PFSK-1 (cell line): ENCODE measurements around the gene ACSM3.

Source experiments
- FOXP2 ChIP-seq: optimal IDR thresholded peaks from 2 replicates; pipeline ENCODE3; 2011; ENCODE audit warnings: borderline replicate concordance, control low read depth, inconsistent platforms; ENCODE audit not compliant: insufficient read depth; ENCODE audit errors: extremely low read length, extremely low read depth
- POLR2AphosphoS5 ChIP-seq: IDR thresholded peaks from 2 replicates; pipeline ENCODE4 v1.6.1; 2012; ENCODE audit warnings: low read depth, mild to moderate bottlenecking, control low read depth, low read length, moderate library complexity
- REST ChIP-seq, 2 experiments: IDR thresholded peaks; 2 replicates each; pipeline versions ENCODE4 v1.6.1 to v1.8.0; 2011 to 2012; ENCODE audit warnings: low read depth in 2 of 2, low read length in 2 of 2, control low read depth in 1 of 2, inconsistent platforms in 1 of 2, mild to moderate bottlenecking in 1 of 2, moderate library complexity in 1 of 2; ENCODE audit not compliant: insufficient read depth in 1 of 2
- SIN3A ChIP-seq: IDR thresholded peaks from 2 replicates; pipeline ENCODE4 v1.6.1; 2012; ENCODE audit warnings: mild to moderate bottlenecking, low read length, moderate library complexity, borderline replicate concordance; ENCODE audit not compliant: insufficient read depth
- TAF1 ChIP-seq: IDR thresholded peaks from 2 replicates; pipeline ENCODE4 v1.6.1; 2012; ENCODE audit warnings: low read length, control low read depth, borderline replicate concordance; ENCODE audit not compliant: insufficient read depth

ACSM3 gene

GRCh38 chr16:20740007-20740883 is 23.6 kb upstream of the ACSM3 start:
- no peak for TF ChIP-seq SIN3A
- no peak for TF ChIP-seq FOXP2
- no peak for TF ChIP-seq REST (IDR thresholded peaks at IDR 0.05; ENCODE audit: insufficient read depth in 1 of 2, low read depth in 2 of 2, low read length in 2 of 2)
- no peak for TF ChIP-seq TAF1
- TF ChIP-seq POLR2AphosphoS5: no peak

- TF ChIP-seq SIN3A (no peak), POLR2AphosphoS5 (0 out of 2 replicates have a peak, but pooled peaks have one; percentile 5)
Measured at GRCh38 chr16:20740901-20741521, 22.8 kb upstream of the ACSM3 start.

DNA sequence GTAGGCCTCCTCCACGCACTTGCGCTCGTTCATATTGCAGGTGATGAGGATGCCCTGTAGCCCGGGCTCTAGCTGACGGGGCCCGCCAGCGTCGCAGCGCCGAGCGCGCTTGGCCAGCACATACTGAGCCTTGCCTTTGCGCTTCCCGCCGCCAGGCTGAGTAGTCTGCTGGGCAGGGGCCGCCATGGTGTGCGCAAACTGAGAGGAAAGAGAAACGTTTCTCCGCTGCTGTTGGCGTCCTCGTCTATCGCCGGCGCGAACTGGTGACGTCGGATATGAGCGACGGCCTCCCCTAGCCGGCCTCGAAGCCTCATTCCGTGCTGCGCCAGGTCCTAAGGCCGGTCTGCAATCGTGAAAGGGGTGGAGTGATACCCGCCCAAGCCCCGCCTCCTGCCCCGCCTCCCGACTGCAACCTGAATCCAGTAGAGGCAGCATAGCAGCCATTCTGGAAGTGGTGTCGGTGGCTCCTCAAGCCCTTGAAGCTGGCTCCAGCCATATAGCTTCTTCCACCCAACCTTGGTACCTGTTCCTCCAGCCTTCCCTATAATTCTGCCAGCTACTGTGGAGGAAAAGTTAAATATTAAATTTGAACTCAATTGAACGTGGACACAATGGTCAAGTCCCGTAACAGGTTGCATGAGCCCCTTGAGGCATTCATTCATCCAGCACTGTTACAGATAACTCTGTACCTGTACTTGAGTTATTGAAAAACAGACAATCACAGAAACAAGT is 22.1 kb upstream of the ACSM3 start, which contains the start of gene THUMPD1:
TSS of gene THUMPD1 (minus strand) at position 265 of the 732 bp plus-strand sequence. CDS start at position 186, 79 bp downstream.
- TF ChIP-seq FOXP2 (peak; percentile 34), SIN3A (no peak), REST (IDR thresholded peaks at IDR 0.05; ENCODE audit: insufficient read depth in 1 of 2, low read depth in 2 of 2, low read length in 2 of 2) (0 out of 4 replicates have a peak, but pooled peaks of 1 of the 2 experiments have one; percentile 15), POLR2AphosphoS5 (peak; percentile 64)

- TF ChIP-seq REST (IDR thresholded peaks at IDR 0.05; ENCODE audit: insufficient read depth in 1 of 2, low read depth in 2 of 2, low read length in 2 of 2): no peak
- no peak for TF ChIP-seq TAF1
- TF ChIP-seq FOXP2: no peak
- TF ChIP-seq SIN3A: no peak
- no peak for TF ChIP-seq POLR2AphosphoS5
Measured at GRCh38 chr16:20743591-20743990, 20.2 kb upstream of the ACSM3 start.

- TF ChIP-seq POLR2AphosphoS5 (no peak), TAF1 (no peak), FOXP2 (no peak), REST (IDR thresholded peaks at IDR 0.05; ENCODE audit: insufficient read depth in 1 of 2, low read depth in 2 of 2, low read length in 2 of 2) (no peak)
Measured at GRCh38 chr16:20744922-20745440, 18.8 kb upstream of the ACSM3 start.
